ENCODE data around the gene AUTS2.

AUTS2 gene

DNA sequence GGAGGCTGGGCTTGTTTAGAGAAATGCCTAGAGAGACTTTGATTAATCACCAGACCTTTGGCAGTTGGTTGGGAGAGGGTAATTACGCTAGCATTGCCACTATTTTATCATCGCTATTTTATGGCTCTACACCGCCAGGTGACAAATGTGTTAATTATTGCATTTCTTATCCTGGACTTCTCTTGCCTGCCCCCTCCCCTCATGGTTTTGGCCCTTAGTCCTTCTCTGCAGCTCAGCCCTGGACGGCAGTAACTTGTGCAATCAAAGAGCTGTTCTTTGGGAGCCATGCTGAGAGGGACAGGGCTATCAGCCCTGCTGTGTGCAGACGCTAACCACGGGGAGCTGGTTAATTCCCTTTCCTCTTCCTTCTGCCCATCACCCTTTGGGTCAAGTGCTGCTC lies 585.0 kb downstream of the AUTS2 start:
- Mint-ChIP-seq H3K4me3 (no peak overlapping the region), H3K9me3 (ENCODE audit: low read depth) (no peaks in the 10 kb centered on the region), H3K27ac (no peak overlapping the region), H3K27me3 (no peaks in the 10 kb centered on the region), H3K36me3 (no peaks in the 10 kb centered on the region), H3K4me1 (ENCODE audit: low read depth) (peaks cover 4% of the 10 kb centered on the region)

DNA sequence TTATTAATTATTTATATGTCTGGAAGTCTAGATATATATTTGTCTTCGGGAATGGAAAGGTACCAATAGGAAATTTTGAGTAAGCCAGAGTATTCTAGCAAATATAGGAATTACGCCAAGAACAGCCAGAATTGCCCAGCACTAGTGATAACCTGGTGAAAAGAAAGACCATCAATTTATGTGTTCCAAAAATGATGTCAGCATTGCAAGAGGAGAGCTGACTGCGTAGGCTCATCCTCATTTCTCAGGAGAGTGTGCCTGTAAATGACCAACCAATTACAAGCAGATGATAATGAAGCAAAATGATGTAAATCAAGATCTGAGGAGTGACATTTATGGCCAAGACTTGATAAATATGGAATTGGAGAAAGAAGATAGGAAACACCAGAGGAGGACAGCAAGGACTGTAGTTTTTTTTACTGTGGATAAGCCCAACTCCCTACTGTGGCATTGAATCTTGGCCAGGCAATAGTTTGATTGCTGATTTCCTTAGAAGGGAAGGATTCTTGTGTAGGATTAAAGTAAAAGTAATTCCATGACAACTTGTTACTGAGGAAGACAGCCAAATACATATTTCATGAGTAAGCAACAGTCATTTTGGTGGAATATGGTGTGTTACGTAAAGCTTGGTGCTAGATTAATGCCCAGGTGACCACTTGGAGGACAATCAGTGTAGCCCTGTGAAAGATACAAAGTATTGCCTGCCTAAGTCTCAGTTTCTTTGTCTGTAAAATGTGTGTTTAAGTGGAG lies 590.8 kb downstream of the AUTS2 start:
- Mint-ChIP-seq H3K36me3 (no peaks in the 10 kb centered on the region), H3K9me3 (ENCODE audit: low read depth) (no peaks in the 10 kb centered on the region), H3K4me1 (ENCODE audit: low read depth) (no peaks in the 10 kb centered on the region), H3K27ac (no peak overlapping the region), H3K27me3 (no peaks in the 10 kb centered on the region), H3K4me3 (no peak overlapping the region)

DNA sequence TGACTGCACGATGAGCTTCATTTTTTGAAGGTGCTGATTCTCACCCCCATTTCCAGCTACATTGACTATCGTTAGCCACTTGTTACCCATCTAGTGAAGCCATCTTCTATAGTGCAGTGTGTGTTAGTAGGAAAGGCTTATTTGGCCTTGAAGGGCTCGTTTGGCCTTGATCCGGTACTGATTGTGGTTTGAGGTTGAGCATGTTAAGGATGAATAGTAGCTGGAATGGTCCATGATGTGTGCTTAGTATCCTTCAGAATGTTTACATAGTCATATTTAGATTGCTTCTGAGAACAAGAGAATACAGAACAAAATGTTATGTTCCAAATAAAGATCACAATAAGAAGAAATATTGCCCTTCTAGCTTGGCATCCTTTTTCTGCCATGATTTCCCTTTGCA lies 591.5 kb downstream of the AUTS2 start:
- no peaks in the 10 kb centered on the region for H3K36me3 Mint-ChIP-seq
- no peak overlapping the region for H3K27ac Mint-ChIP-seq
- H3K27me3 Mint-ChIP-seq = no peaks in the 10 kb centered on the region
- no peaks in the 10 kb centered on the region for H3K9me3 Mint-ChIP-seq (ENCODE audit: low read depth)
- H3K4me3 Mint-ChIP-seq = no peak overlapping the region
- no peaks in the 10 kb centered on the region for H3K4me1 Mint-ChIP-seq (ENCODE audit: low read depth)

DNA sequence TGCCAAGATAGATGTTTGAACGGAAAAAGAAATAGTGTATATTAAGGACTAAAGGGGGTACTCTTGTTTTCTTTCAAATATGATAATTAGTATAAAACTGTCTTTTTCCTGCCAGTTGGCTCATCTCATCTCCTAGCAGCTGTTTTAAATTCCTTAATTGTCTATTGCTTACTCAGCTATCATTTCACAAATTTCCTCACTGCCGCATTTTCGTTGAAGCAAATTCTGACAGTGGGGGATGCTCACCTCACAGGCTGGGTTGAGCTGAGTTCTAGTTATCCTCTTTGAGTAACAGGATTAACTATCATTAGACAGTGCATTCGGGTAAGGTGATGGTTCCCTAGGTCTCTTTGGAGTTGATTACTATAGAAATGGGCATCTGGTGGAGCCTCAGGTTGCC lies 592.0 kb downstream of the AUTS2 start:
- H3K27me3 Mint-ChIP-seq = no peaks in the 10 kb centered on the region

DNA sequence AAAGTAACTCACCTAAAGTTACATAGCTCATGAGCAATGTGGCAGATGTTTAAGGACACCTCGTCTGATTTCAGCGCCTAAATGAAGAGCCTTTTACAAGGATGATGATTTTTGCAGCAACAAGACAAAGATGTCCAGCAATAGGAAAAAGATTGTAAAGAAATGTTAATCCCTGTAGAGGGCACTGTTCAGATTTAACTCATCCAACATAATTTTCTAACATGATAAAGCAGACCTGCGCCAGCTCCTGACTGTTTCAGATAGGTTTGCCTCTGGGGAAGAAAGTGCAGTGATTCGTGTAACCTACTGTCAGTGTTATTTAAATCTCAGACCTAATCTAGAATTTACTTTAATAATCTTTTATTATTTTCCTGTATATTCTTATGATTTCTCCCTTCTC lies 595.2 kb downstream of the AUTS2 start:
- Mint-ChIP-seq H3K27me3 (peaks cover 2% of the 10 kb centered on the region), H3K9me3 (ENCODE audit: low read depth) (no peaks in the 10 kb centered on the region), H3K27ac (no peak overlapping the region), H3K4me3 (no peak overlapping the region), H3K36me3 (no peaks in the 10 kb centered on the region), H3K4me1 (ENCODE audit: low read depth) (no peaks in the 10 kb centered on the region)

More for the DNA sequence above, 592.0 kb downstream of the AUTS2 start:
- Mint-ChIP-seq H3K36me3 (no peaks in the 10 kb centered on the region), H3K4me1 (ENCODE audit: low read depth) (no peaks in the 10 kb centered on the region), H3K4me3 (no peak overlapping the region), H3K9me3 (ENCODE audit: low read depth) (no peaks in the 10 kb centered on the region), H3K27ac (no peak overlapping the region)

DNA sequence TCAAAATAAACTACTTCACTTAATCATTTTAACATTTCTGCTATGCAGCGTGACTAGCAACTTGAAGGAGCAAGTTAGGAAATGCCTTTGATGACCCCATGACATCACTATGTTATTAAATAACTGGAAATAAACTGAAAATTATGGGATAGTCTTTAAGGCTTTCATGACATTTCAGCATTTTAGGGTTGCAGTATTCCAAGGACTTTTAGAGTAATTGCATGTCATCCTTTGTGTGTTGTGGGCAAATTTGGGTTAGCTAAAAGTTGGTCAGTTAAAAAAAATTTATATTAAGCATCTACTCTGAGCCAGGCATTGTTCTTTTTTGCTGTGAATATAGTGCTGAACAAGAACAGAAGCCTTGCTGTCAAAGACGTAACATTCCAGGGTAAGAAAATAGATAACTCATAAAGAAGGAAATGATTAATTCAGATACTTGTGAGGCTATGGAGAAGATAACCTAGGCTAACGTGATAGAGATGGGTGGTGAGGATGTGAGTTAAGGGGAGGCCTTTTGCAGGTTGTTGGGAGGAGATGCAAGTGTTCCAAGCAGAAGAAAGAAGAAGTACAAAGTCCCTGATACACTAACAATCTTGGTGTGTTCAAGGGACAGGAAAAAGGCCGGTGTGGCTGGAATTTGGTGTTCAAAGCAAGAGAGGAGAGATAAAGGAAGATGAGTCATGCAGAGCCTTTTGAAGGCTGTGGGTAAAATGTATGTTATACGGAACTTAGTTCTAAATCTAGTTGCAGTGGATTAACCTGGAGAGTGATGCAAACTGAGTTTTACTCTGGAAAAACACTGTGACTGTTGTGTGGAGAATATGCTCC lies 610.2 kb downstream of the AUTS2 start:
- no peaks in the 10 kb centered on the region for H3K4me1 Mint-ChIP-seq (ENCODE audit: low read depth)
- no peak overlapping the region for H3K27ac Mint-ChIP-seq
- H3K9me3 Mint-ChIP-seq (ENCODE audit: low read depth) = no peaks in the 10 kb centered on the region
- H3K27me3 Mint-ChIP-seq = no peaks in the 10 kb centered on the region
- no peaks in the 10 kb centered on the region for H3K36me3 Mint-ChIP-seq
- no peak overlapping the region for H3K4me3 Mint-ChIP-seq

GRCh38 chr7:70210200-70210935 lies 612.1 kb downstream of the AUTS2 start:
- Mint-ChIP-seq H3K36me3 (no peaks in the 10 kb centered on the region), H3K27ac (no peak overlapping the region), H3K4me1 (ENCODE audit: low read depth) (no peaks in the 10 kb centered on the region), H3K4me3 (no peak overlapping the region), H3K27me3 (no peaks in the 10 kb centered on the region), H3K9me3 (ENCODE audit: low read depth) (no peaks in the 10 kb centered on the region)

DNA sequence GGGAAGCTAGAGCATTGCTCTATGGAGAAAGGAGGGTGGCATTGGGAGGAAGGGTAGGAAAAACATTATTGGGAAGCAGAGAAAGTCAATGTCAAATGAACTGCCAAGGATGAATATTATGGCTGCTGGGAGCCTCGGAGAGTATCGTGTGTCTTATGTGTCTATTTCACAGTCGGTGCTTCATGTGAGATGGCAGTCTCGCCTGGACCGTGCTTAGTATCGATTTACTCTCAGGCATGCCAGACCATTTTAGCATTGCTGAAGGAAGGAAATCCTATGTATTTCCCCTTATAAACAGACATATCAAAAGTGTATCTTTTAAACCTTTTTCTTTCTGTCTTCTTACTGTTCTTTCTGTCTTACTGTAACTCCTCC lies 612.6 kb downstream of the AUTS2 start:
- Mint-ChIP-seq H3K4me1 (ENCODE audit: low read depth) (peaks cover 2% of the 10 kb centered on the region), H3K27ac (no peak overlapping the region), H3K9me3 (ENCODE audit: low read depth) (no peaks in the 10 kb centered on the region), H3K36me3 (no peaks in the 10 kb centered on the region), H3K4me3 (no peak overlapping the region), H3K27me3 (no peaks in the 10 kb centered on the region)

- no peak overlapping the region for H3K4me3 Mint-ChIP-seq
- no peak overlapping the region for H3K27ac Mint-ChIP-seq
- no peaks in the 10 kb centered on the region for H3K36me3 Mint-ChIP-seq
- H3K27me3 Mint-ChIP-seq = no peaks in the 10 kb centered on the region
- H3K4me1 Mint-ChIP-seq (ENCODE audit: low read depth) = peaks cover 2% of the 10 kb centered on the region
- no peaks in the 10 kb centered on the region for H3K9me3 Mint-ChIP-seq (ENCODE audit: low read depth)
These were observed 614.0 kb downstream of the AUTS2 start for GRCh38 chr7:70212281-70212680.

DNA sequence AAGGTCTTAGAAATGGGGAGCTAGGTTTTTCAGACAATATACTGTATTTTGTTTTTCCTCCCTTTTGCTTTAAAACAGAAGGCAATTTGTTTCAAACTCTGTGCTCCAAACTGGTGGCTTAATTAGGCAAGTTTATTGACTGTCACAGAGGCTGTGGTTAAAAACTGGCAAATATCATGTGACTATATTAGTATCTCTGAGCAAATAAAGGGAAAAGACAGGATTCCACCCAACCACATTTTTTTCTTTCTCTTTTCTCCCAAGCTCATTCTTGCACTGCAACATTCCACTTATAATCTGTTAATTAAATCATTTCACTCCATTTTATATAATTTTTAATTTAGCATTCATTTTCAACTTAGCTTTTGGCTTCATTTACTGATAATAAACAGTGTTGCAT lies 615.8 kb downstream of the AUTS2 start:
- H3K36me3 Mint-ChIP-seq = no peaks in the 10 kb centered on the region
- H3K9me3 Mint-ChIP-seq (ENCODE audit: low read depth) = no peaks in the 10 kb centered on the region
- H3K4me3 Mint-ChIP-seq = no peak overlapping the region
- H3K27ac Mint-ChIP-seq = no peak overlapping the region
- no peaks in the 10 kb centered on the region for H3K27me3 Mint-ChIP-seq
- peaks cover 2% of the 10 kb centered on the region for H3K4me1 Mint-ChIP-seq (ENCODE audit: low read depth)

DNA sequence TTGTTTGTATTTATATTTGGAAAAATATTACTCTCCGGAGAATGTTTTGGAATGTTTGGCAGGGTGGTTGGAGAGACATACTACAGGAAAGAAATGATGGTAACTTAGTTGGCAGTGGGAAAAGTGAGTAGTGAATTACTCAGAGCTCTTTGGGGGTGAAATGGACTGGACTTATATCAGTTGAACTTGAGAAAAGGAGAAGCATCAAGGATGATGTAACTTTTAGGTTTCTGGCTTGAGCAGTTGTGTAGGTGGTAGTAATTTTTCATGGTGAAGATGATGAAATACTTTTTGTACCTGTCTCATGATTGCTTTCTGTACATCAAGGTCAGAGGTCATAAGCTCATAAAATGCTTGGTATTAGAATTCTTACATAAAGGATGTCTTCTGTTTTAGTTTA lies 617.2 kb downstream of the AUTS2 start:
- Mint-ChIP-seq H3K27me3 (no peaks in the 10 kb centered on the region), H3K27ac (no peak overlapping the region), H3K36me3 (no peaks in the 10 kb centered on the region), H3K4me1 (ENCODE audit: low read depth) (peaks cover 2% of the 10 kb centered on the region), H3K4me3 (no peak overlapping the region), H3K9me3 (ENCODE audit: low read depth) (no peaks in the 10 kb centered on the region)

DNA sequence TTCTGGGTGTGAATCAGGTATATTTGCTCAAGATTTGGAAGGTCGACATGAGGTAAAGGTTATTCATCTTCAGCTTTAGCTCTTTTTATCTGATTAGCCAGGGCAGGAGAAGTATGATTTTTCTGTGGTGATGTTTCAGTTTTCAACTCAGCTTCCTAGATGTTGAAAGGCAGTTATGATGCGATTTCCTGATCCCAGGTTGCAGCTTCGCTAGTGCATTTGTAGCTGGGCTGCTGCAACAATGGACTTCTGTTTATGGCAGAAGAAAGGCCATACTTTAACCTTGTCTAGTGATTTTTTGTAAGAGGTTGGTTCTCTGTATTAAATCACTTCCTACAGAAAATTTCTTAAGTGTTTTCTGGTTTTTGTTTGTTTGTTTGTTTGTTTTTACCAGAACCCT lies 619.3 kb downstream of the AUTS2 start:
- Mint-ChIP-seq H3K27me3 (no peaks in the 10 kb centered on the region), H3K36me3 (no peaks in the 10 kb centered on the region), H3K4me3 (no peak overlapping the region), H3K9me3 (ENCODE audit: low read depth) (no peaks in the 10 kb centered on the region), H3K27ac (no peak overlapping the region), H3K4me1 (ENCODE audit: low read depth) (peaks cover 2% of the 10 kb centered on the region)

DNA sequence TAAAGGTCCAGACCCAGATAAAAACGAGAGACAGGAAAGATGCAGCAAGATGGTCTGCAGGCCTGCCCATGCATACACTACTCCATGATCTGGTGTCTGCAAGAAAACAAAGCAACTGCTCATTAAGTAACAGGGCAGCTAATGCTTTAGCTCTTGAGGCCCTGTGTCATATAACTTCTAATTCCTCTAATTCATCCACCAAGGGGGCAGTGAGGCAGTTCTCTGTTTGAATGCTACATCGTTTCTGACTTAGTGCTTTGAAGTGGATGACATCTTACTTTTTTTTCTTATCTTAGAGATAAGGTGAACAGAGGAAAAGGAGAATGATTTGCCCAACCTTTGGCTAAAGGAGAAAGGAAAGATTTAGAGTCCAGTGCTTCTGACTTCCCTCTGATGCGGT lies 619.7 kb downstream of the AUTS2 start:
- no peaks in the 10 kb centered on the region for H3K36me3 Mint-ChIP-seq
- no peak overlapping the region for H3K27ac Mint-ChIP-seq
- no peaks in the 10 kb centered on the region for H3K27me3 Mint-ChIP-seq
- no peaks in the 10 kb centered on the region for H3K9me3 Mint-ChIP-seq (ENCODE audit: low read depth)
- no peak overlapping the region for H3K4me3 Mint-ChIP-seq
- H3K4me1 Mint-ChIP-seq (ENCODE audit: low read depth) = peaks cover 2% of the 10 kb centered on the region

DNA sequence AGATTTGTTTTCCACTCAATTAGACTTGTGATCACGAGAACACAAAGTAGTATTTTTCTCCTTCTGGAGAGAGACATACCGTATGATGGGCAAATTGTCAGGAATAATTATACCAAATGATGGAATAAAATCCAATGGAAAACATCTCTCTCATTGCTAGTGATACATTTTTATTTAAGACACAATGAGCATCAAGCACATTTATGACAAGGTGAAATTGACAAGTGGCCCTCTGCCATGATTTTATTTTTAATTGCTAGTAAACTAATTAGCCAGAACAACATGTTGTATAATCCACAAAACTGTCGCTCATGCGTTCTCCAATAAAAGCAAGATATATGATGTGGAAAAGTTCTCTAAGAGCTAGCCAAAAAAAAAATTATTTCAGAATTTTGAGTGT lies 620.8 kb downstream of the AUTS2 start:
- H3K27ac Mint-ChIP-seq = no peak overlapping the region
- H3K36me3 Mint-ChIP-seq = no peaks in the 10 kb centered on the region
- no peaks in the 10 kb centered on the region for H3K27me3 Mint-ChIP-seq
- no peaks in the 10 kb centered on the region for H3K9me3 Mint-ChIP-seq (ENCODE audit: low read depth)
- H3K4me1 Mint-ChIP-seq (ENCODE audit: low read depth) = peaks cover 2% of the 10 kb centered on the region
- no peak overlapping the region for H3K4me3 Mint-ChIP-seq

- Mint-ChIP-seq H3K27me3 (no peaks in the 10 kb centered on the region), H3K4me3 (no peak overlapping the region), H3K36me3 (no peaks in the 10 kb centered on the region), H3K9me3 (ENCODE audit: low read depth) (peaks cover 25% of the 10 kb centered on the region), H3K4me1 (ENCODE audit: low read depth) (no peaks in the 10 kb centered on the region), H3K27ac (no peak overlapping the region)
These were observed 631.0 kb downstream of the AUTS2 start for GRCh38 chr7:70229242-70229641.
